HepG2 (cell line): Measurements from ENCODE around the gene DHX57. TPM values are rescaled to one million over a fixed set of nuclear protein-coding genes. Genes with fewer than 3 reads are reported as not detected.

Experiments used
- ARID2 ChIP-seq: sonication (generic); formaldehyde crosslinking; IDR thresholded peaks from 2 replicates; pipeline ENCODE4 v1.8.1; 2022; ENCODE audit warnings: mild to moderate bottlenecking, missing genetic modification reagents, borderline replicate concordance
- FOXK2 ChIP-seq: fragments of 450-650 bp; IDR thresholded peaks from 2 replicates; pipeline ENCODE4 v1.6.1; 2016
- HMGA1 ChIP-seq: sonication (generic); formaldehyde crosslinking; conservative IDR thresholded peaks from 2 replicates; pipeline ENCODE4 v1.4.0; 2020; ENCODE audit warnings: missing genetic modification reagents
- HOXA7 ChIP-seq: sonication (generic); formaldehyde crosslinking; IDR thresholded peaks from 2 replicates; pipeline ENCODE4 v1.8.1; 2022; ENCODE audit warnings: mild to moderate bottlenecking, missing genetic modification reagents, moderate library complexity
- TEAD2 ChIP-seq: sonication (generic); formaldehyde crosslinking; IDR thresholded peaks from 2 replicates; pipeline ENCODE4 v1.9.0; 2021; ENCODE audit warnings: missing genetic modification reagents
- WIZ ChIP-seq: sonication (generic); formaldehyde crosslinking; IDR thresholded peaks from 2 replicates; pipeline ENCODE4 v1.5.1; 2020; ENCODE audit warnings: mild to moderate bottlenecking, missing genetic modification reagents
- ZFX ChIP-seq: sonication (generic); formaldehyde crosslinking; IDR thresholded peaks from 2 replicates; pipeline ENCODE4 v1.4.0; 2020; ENCODE audit warnings: mild to moderate bottlenecking, low read depth, missing genetic modification reagents, moderate library complexity
- ZKSCAN1 ChIP-seq: fragments of 150-350 bp; IDR thresholded peaks from 2 replicates; pipeline ENCODE4 v1.6.1; 2014; ENCODE audit warnings: low read length
- ZNF138 ChIP-seq: sonication (generic); formaldehyde crosslinking; IDR thresholded peaks from 2 replicates; pipeline ENCODE4 v1.5.0; 2020; ENCODE audit warnings: mild to moderate bottlenecking, low read depth, missing genetic modification reagents
- ZNF17 ChIP-seq: sonication (generic); formaldehyde crosslinking; IDR thresholded peaks from 2 replicates; pipeline ENCODE4 v1.5.0; 2020; ENCODE audit warnings: mild to moderate bottlenecking, missing genetic modification reagents
- ZNF383 ChIP-seq: sonication (generic); formaldehyde crosslinking; IDR thresholded peaks from 2 replicates; pipeline ENCODE4 v1.4.0; 2020; ENCODE audit warnings: missing genetic modification reagents, mild to moderate bottlenecking, borderline replicate concordance
- ZNF598 ChIP-seq: sonication (generic); formaldehyde crosslinking; IDR thresholded peaks from 2 replicates; pipeline ENCODE4 v1.5.1; 2020; ENCODE audit warnings: mild to moderate bottlenecking, missing genetic modification reagents, borderline replicate concordance
- ZNF615 ChIP-seq: sonication (generic); formaldehyde crosslinking; IDR thresholded peaks from 2 replicates; pipeline ENCODE4 v1.5.0; 2020; ENCODE audit warnings: mild to moderate bottlenecking, missing genetic modification reagents, borderline replicate concordance
- ZNF616 ChIP-seq: sonication (generic); formaldehyde crosslinking; IDR thresholded peaks from 2 replicates; pipeline ENCODE4 v1.5.0; 2020; ENCODE audit warnings: low read depth, mild to moderate bottlenecking, missing genetic modification reagents
- ZNF782 ChIP-seq: sonication (generic); formaldehyde crosslinking; IDR thresholded peaks from 2 replicates; pipeline ENCODE4 v1.4.0; 2020; ENCODE audit warnings: missing genetic modification reagents, mild to moderate bottlenecking, borderline replicate concordance
- ZSCAN25 ChIP-seq: sonication (generic); formaldehyde crosslinking; IDR thresholded peaks from 2 replicates; pipeline ENCODE4 v1.8.0; 2022; ENCODE audit warnings: mild to moderate bottlenecking, missing genetic modification reagents
- polyA plus RNA-seq, 8 experiments: library from polyadenylated mRNA; depleted of rRNA in 3 of 8; stranded (reverse) in 7 of 8; unstranded in 1 of 8; fragments of >200 nt; fragmentation: Illumina TruSeq in 4 of 8; extraction: Trizol in 4 of 8; gene quantifications; 2 replicates each; pipeline versions ENCODE4 v1.2.1 to v1.2.3, GENCODE V29; 2011 to 2016; ENCODE audit warnings: low read depth in 4 of 8, missing spikeins in 1 of 8, mixed read lengths in 1 of 8; ENCODE audit not compliant: insufficient read depth in 1 of 8
- total RNA-seq, 5 experiments: library from RNA; depleted of rRNA; stranded (reverse); fragments of >200 nt; fragmentation: Illumina TruSeq; extraction: Trizol; gene quantifications; 2 replicates each; pipeline ENCODE4 v1.2.3, GENCODE V29; 2016; ENCODE audit warnings: low read depth in 1 of 5
- TF ChIP-seq, protein P1 (sequence below): sonication (generic); formaldehyde crosslinking; IDR thresholded peaks from 2 replicates; pipeline ENCODE4 v1.4.0; 2020; ENCODE audit warnings: missing genetic modification reagents, borderline replicate concordance
- TF ChIP-seq, protein P2 (sequence below): IDR thresholded peaks from 2 replicates; pipeline ENCODE4 v1.6.1; 2016; ENCODE audit warnings: missing genetic modification reagents, missing compliant biosample characterization
- TF ChIP-seq, protein P3 (sequence below): sonication (generic); formaldehyde crosslinking; IDR thresholded peaks from 2 replicates; pipeline ENCODE4 v1.4.0; 2020; ENCODE audit warnings: mild to moderate bottlenecking, missing genetic modification reagents, borderline replicate concordance
- TF ChIP-seq, protein P4 (sequence below): sonication (generic); formaldehyde crosslinking; IDR thresholded peaks from 2 replicates; pipeline ENCODE4 v1.9.0; 2021; ENCODE audit warnings: missing genetic modification reagents, mild to moderate bottlenecking, borderline replicate concordance
- TF ChIP-seq, protein P5 (sequence below): sonication (generic); formaldehyde crosslinking; IDR thresholded peaks from 2 replicates; pipeline ENCODE4 v1.4.0; 2020; ENCODE audit warnings: mild to moderate bottlenecking, missing genetic modification reagents

The DHX57 gene
- total and polyA plus RNA-seq, 2 of the 13 experiments (the other 11 are each of a cell fraction or from before 2014, with no cell fraction given), result 9.2 to 24.2 TPM

DNA sequence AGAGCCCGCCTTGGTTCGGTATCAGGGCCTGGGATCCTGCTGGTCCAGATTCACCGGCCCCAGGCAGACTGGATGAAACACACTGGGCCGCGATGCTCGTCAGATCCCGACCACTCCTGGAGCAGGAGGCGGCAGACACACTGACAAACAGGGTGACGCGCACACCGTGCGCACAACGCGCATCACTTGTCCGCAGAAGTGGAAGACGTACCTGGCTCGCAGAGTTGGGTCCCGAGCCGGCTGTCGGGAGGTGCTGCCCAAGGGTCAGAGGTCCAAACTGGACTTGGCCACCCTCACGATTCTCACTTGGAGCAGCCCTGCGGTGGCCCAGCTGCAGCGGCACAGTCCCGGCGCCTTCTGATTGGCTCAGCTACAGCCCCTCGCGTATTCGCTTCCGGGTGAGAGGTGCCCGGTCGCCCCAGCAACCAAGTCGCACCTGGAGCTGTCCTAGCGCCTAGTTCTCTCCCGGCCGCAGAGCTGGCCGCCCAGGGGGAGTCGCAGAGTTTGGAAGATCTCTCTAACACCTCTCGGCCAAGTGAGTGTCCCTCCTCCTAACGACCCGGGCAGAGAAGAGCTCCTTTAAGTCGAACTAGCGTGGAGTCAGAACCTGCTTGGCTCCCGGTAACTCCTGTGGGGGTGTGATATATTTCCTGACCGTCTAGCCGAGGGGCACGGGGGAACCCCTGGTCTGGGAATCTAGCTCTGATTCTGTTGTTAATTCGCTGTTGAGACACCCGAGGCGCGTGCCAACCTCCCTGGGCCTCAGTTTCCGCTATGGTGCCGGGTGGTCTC is at the start of gene DHX57, which contains the start of gene MORN2 (continued):
- TF ChIP-seq, protein P1, sequence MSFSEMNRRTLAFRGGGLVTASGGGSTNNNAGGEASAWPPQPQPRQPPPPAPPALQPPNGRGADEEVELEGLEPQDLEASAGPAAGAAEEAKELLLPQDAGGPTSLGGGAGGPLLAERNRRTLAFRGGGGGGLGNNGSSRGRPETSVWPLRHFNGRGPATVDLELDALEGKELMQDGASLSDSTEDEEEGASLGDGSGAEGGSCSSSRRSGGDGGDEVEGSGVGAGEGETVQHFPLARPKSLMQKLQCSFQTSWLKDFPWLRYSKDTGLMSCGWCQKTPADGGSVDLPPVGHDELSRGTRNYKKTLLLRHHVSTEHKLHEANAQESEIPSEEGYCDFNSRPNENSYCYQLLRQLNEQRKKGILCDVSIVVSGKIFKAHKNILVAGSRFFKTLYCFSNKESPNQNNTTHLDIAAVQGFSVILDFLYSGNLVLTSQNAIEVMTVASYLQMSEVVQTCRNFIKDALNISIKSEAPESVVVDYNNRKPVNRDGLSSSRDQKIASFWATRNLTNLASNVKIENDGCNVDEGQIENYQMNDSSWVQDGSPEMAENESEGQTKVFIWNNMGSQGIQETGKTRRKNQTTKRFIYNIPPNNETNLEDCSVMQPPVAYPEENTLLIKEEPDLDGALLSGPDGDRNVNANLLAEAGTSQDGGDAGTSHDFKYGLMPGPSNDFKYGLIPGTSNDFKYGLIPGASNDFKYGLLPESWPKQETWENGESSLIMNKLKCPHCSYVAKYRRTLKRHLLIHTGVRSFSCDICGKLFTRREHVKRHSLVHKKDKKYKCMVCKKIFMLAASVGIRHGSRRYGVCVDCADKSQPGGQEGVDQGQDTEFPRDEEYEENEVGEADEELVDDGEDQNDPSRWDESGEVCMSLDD, result no peak
- TF ChIP-seq HMGA1 (CRISPR knock-in tag) (no peak), FOXK2 (peak; percentile 94), ARID2 (peak; percentile 95; the same call in 1 of the 2 replicates), ZKSCAN1 (no peak), ZNF598 (peak; percentile 97), ZFX (peak; percentile 95), ZNF383 (peak; percentile 51; the same call in 1 of the 2 replicates), HOXA7 (CRISPR knock-in tag) (no peak), ZNF17 (CRISPR knock-in tag) (no peak), ZNF138 (no peak; the same call in 1 of the 2 replicates), ZSCAN25 (CRISPR knock-in tag) (0 out of 2 replicates have a peak, but pooled peaks have one; percentile 57), ZNF616 (peak; percentile 85; the same call in 1 of the 2 replicates), ZNF782 (CRISPR knock-in tag) (peak; percentile 48; the same call in 1 of the 2 replicates), WIZ (CRISPR knock-in tag) (peak; percentile 94; the same call in 1 of the 2 replicates), TEAD2 (CRISPR knock-in tag) (no peak), ZNF615 (CRISPR knock-in tag) (0 out of 2 replicates have a peak, but pooled peaks have one; percentile 74)
- TF ChIP-seq, protein P2, sequence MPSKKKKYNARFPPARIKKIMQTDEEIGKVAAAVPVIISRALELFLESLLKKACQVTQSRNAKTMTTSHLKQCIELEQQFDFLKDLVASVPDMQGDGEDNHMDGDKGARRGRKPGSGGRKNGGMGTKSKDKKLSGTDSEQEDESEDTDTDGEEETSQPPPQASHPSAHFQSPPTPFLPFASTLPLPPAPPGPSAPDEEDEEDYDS (CRISPR knock-in tag), result peak; percentile 52; the same call in 1 of the 2 replicates
- TF ChIP-seq, protein P3, sequence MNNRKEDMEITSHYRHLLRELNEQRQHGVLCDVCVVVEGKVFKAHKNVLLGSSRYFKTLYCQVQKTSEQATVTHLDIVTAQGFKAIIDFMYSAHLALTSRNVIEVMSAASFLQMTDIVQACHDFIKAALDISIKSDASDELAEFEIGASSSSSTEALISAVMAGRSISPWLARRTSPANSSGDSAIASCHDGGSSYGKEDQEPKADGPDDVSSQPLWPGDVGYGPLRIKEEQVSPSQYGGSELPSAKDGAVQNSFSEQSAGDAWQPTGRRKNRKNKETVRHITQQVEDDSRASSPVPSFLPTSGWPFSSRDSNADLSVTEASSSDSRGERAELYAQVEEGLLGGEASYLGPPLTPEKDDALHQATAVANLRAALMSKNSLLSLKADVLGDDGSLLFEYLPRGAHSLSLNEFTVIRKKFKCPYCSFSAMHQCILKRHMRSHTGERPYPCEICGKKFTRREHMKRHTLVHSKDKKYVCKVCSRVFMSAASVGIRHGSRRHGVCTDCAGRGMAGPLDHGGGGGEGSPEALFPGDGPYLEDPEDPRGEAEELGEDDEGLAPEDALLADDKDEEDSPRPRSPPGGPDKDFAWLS, result 0 out of 2 replicates have a peak, but pooled peaks have one; percentile 6
- TF ChIP-seq, protein P4, sequence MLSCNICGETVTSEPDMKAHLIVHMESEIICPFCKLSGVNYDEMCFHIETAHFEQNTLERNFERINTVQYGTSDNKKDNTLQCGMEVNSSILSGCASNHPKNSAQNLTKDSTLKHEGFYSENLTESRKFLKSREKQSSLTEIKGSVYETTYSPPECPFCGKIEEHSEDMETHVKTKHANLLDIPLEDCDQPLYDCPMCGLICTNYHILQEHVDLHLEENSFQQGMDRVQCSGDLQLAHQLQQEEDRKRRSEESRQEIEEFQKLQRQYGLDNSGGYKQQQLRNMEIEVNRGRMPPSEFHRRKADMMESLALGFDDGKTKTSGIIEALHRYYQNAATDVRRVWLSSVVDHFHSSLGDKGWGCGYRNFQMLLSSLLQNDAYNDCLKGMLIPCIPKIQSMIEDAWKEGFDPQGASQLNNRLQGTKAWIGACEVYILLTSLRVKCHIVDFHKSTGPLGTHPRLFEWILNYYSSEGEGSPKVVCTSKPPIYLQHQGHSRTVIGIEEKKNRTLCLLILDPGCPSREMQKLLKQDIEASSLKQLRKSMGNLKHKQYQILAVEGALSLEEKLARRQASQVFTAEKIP (CRISPR knock-in tag), result no peak
- TF ChIP-seq, protein P5, sequence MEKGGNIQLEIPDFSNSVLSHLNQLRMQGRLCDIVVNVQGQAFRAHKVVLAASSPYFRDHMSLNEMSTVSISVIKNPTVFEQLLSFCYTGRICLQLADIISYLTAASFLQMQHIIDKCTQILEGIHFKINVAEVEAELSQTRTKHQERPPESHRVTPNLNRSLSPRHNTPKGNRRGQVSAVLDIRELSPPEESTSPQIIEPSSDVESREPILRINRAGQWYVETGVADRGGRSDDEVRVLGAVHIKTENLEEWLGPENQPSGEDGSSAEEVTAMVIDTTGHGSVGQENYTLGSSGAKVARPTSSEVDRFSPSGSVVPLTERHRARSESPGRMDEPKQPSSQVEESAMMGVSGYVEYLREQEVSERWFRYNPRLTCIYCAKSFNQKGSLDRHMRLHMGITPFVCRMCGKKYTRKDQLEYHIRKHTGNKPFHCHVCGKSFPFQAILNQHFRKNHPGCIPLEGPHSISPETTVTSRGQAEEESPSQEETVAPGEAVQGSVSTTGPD (CRISPR knock-in tag), result no peak
